ENCODE data around the gene GJD4.

Gene GJD4

DNA sequence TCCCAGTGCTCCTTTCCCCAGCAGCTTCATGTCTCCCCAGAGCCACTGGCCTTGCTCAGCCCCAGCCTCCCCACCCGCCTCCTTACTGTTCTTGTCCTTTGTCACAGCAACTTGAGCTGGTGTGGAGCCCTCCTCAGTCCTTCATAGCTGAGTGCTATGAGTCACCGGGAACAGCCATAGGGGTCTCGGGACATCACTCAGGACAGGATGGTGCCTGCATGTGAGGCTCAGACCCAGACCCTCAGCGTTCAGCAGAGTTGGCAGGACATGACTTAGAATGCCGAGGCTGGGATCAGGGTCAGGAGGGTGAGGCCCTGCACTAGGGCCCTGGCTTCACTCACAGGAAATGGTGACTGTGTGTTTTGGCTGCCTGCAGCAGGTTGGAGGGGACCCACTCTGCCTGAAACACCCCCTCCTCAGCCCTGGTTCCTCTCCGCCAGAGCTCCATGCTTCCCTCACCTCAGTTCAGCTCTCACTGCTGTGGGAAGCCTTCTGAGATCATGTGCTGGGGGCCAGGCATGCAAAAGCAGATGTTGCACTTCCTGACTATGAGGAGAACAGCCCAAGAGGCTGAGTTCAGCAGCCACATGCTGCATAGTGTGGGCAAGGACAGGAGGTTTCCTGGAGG, 40.7 kb upstream of the GJD4 start:
- no peak for DNase-seq (ENCODE audit: low read depth, low spot score)
- no peak for TF ChIP-seq ZNF274 (IDR thresholded peaks at IDR 0.05; ENCODE audit: low read depth, low read length)
- no peak for TF ChIP-seq SUZ12 (IDR thresholded peaks at IDR 0.05; ENCODE audit: extremely low read depth, insufficient read depth, insufficient read length)
- no peak for TF ChIP-seq YY1 (IDR thresholded peaks at IDR 0.05; ENCODE audit: insufficient read depth, insufficient read length)
- Histone ChIP-seq H3K27me3 (ENCODE audit: insufficient read depth, insufficient read length) (no peaks in the 10 kb centered on the region), H3K4me3 (ENCODE audit: insufficient read length, low read depth) (no peak overlapping the region), H3K9ac (ENCODE audit: insufficient read length, low read depth) (no peak overlapping the region), H3K9me3 (ENCODE audit: insufficient read depth, low read length) (no peaks in the 10 kb centered on the region), H3K36me3 (ENCODE audit: insufficient read depth, insufficient read length, low read length) (peaks cover 33% of the 10 kb centered on the region), H3K4me1 (ENCODE audit: insufficient read depth, insufficient read length) (peaks cover 3% of the 10 kb centered on the region)

DNA sequence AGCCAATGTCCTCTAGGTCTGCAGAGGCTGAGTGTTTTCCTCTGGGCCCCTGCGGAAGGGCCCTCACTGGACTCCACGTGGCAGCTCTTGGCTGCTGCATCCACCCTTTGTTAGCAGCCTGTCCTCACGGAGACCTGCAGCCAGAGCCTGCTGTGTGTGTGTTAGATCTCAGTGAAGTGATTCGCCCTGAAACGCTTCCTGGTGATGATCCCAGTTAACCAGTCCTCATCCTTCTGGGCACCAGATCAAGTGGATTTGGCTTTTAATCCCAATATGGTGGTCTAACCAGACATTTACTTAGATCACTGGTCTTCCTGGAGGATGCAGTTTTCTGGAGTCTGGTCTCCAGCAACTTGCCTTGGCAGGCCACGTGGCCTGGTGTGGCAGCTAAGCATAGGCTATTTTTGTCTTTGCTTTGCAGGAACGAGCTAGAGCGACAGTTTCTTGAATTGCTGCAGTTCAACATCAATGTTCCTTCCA, 39.5 kb upstream of the GJD4 start:
- Histone ChIP-seq H3K36me3 (ENCODE audit: insufficient read depth, insufficient read length, low read length) (peaks cover 31% of the 10 kb centered on the region), H3K4me1 (ENCODE audit: insufficient read depth, insufficient read length) (peaks cover 3% of the 10 kb centered on the region), H3K9ac (ENCODE audit: insufficient read length, low read depth) (no peak overlapping the region), H3K4me3 (ENCODE audit: insufficient read length, low read depth) (no peak overlapping the region), H3K9me3 (ENCODE audit: insufficient read depth, low read length) (no peaks in the 10 kb centered on the region), H3K27me3 (ENCODE audit: insufficient read depth, insufficient read length) (no peaks in the 10 kb centered on the region)
- TF ChIP-seq ZNF274 (IDR thresholded peaks at IDR 0.05; ENCODE audit: low read depth, low read length) (no peak), SUZ12 (IDR thresholded peaks at IDR 0.05; ENCODE audit: extremely low read depth, insufficient read depth, insufficient read length) (no peak), YY1 (IDR thresholded peaks at IDR 0.05; ENCODE audit: insufficient read depth, insufficient read length) (no peak)
- no peak for DNase-seq (ENCODE audit: low read depth, low spot score)

DNA sequence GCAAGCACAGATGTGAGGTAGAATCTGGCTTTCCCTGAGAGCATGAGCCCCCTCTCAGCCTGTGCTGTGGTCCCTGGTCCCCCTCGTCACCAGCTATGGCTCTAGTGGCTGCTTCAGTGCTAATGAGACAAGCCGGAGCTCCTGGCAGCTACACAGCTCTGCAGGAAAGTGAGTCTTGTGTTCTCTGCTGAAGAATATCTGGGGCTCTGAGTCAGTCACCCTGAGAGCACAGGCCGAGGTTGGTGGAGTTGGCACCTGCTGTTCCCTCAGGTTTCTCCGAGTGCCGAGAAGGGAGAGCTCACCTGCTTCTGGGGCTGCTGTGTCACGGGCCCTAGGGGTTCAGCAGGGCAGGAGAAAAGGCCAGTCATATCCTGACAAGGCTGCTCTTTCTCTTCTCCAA, 37.2 kb upstream of the GJD4 start:
- Histone ChIP-seq H3K9ac (ENCODE audit: insufficient read length, low read depth) (no peak overlapping the region), H3K4me1 (ENCODE audit: insufficient read depth, insufficient read length) (peaks cover 3% of the 10 kb centered on the region), H3K9me3 (ENCODE audit: insufficient read depth, low read length) (no peaks in the 10 kb centered on the region), H3K4me3 (ENCODE audit: insufficient read length, low read depth) (no peak overlapping the region), H3K36me3 (ENCODE audit: insufficient read depth, insufficient read length, low read length) (peaks cover 29% of the 10 kb centered on the region), H3K27me3 (ENCODE audit: insufficient read depth, insufficient read length) (no peaks in the 10 kb centered on the region)
- no peak for TF ChIP-seq SUZ12 (IDR thresholded peaks at IDR 0.05; ENCODE audit: extremely low read depth, insufficient read depth, insufficient read length)
- TF ChIP-seq ZNF274 (IDR thresholded peaks at IDR 0.05; ENCODE audit: low read depth, low read length): no peak
- no peak for TF ChIP-seq YY1 (IDR thresholded peaks at IDR 0.05; ENCODE audit: insufficient read depth, insufficient read length)
- DNase-seq (ENCODE audit: low read depth, low spot score): no peak

DNA sequence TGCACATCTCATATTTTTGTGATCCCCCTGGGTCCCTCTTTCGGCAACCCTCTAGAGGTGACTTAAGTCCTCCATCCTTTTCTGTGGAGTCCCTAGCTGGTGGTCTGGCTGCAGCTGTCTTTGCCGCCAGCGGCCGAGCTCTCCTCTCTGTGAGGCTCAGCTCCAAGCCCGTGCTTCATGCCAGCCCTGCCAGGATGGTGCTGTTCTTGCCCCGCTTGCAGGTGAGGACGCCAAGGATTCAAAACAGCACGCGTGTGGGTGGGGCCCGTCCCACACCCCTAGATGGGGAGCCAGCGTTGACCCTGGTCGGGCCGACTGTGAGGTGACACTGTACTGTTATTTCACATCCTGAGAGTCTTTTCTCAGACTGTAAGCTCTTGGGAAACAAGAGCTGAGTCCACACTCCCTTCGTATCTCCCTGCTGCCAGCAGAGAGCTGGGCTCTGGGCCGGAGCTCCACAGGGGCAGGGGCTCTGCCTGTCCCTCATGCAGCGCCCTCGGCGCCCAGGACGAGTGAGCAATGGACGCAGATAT, 36.6 kb upstream of the GJD4 start:
- Histone ChIP-seq H3K27me3 (ENCODE audit: insufficient read depth, insufficient read length) (no peaks in the 10 kb centered on the region), H3K9me3 (ENCODE audit: insufficient read depth, low read length) (no peaks in the 10 kb centered on the region), H3K4me1 (ENCODE audit: insufficient read depth, insufficient read length) (peaks cover 3% of the 10 kb centered on the region), H3K4me3 (ENCODE audit: insufficient read length, low read depth) (no peak overlapping the region), H3K36me3 (ENCODE audit: insufficient read depth, insufficient read length, low read length) (peaks cover 29% of the 10 kb centered on the region), H3K9ac (ENCODE audit: insufficient read length, low read depth) (no peak overlapping the region)
- no peak for DNase-seq (ENCODE audit: low read depth, low spot score)
- TF ChIP-seq YY1 (IDR thresholded peaks at IDR 0.05; ENCODE audit: insufficient read depth, insufficient read length) (no peak), ZNF274 (IDR thresholded peaks at IDR 0.05; ENCODE audit: low read depth, low read length) (no peak), SUZ12 (IDR thresholded peaks at IDR 0.05; ENCODE audit: extremely low read depth, insufficient read depth, insufficient read length) (no peak)

DNA sequence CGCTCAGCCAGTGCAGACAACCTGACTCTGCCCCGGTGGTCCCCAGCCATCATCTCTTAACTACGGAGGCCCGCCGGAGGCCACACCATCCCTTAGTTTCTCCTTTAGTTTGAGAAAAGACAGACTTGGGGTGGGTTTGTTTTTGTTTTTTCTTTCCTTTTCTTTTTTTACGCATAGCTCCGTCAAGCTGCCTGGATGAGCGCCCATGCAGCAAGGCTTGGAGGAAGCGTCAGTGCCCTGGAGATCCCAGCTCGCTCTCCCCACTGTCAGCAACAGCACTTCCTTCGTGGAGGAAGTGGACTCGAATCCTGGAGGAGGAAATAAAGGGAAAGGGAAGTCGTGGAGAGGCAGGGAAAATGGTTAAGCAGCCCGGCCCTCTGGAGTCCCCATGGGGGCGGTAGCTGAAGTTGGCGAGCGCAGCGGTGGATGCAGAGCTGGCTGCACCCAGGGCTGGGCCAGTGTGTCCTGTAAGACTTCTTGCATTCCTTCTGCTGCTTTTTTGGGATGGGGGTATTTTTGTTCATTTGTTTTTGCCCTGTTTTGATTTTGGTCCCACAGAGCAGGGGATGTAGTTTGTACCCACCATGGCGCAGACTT, 35.9 kb upstream of the GJD4 start:
- no peak overlapping the region for H3K9ac ChIP-seq (ENCODE audit: insufficient read length, low read depth)
- DNase-seq (ENCODE audit: low read depth, low spot score): no peak
- H3K27me3 ChIP-seq (ENCODE audit: insufficient read depth, insufficient read length): no peaks in the 10 kb centered on the region
- peaks cover 3% of the 10 kb centered on the region for H3K4me1 ChIP-seq (ENCODE audit: insufficient read depth, insufficient read length)
- TF ChIP-seq YY1 (IDR thresholded peaks at IDR 0.05; ENCODE audit: insufficient read depth, insufficient read length) (no peak), ZNF274 (IDR thresholded peaks at IDR 0.05; ENCODE audit: low read depth, low read length) (no peak), SUZ12 (IDR thresholded peaks at IDR 0.05; ENCODE audit: extremely low read depth, insufficient read depth, insufficient read length) (no peak)
- H3K9me3 ChIP-seq (ENCODE audit: insufficient read depth, low read length): no peaks in the 10 kb centered on the region
- H3K4me3 ChIP-seq (ENCODE audit: insufficient read length, low read depth): no peak overlapping the region
- peaks cover 29% of the 10 kb centered on the region for H3K36me3 ChIP-seq (ENCODE audit: insufficient read depth, insufficient read length, low read length)

DNA sequence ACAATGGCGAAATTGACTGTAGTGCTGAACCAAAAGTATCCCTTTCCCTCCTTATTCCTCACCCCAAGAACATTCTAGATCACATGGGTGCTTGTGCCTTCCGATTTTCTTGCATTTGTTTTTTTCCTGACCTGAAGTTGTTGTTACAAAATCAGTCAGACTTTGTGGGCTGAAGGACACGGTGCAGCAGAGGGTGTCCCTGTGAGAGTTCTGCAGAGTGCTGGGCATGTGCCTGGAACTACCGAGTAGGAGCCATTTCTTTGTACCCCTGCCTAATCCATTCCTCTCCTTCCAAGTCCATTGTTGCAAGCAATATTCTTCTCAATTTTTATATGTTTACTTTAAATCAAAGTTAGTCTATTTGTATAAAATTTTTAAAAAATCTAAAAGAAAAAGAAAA, 35.3 kb upstream of the GJD4 start:
- no peaks in the 10 kb centered on the region for H3K4me1 ChIP-seq (ENCODE audit: insufficient read depth, insufficient read length)
- H3K36me3 ChIP-seq (ENCODE audit: insufficient read depth, insufficient read length, low read length): peaks cover 29% of the 10 kb centered on the region
- H3K4me3 ChIP-seq (ENCODE audit: insufficient read length, low read depth): no peak overlapping the region
- no peak overlapping the region for H3K9ac ChIP-seq (ENCODE audit: insufficient read length, low read depth)
- TF ChIP-seq YY1 (IDR thresholded peaks at IDR 0.05; ENCODE audit: insufficient read depth, insufficient read length) (no peak), SUZ12 (IDR thresholded peaks at IDR 0.05; ENCODE audit: extremely low read depth, insufficient read depth, insufficient read length) (no peak), ZNF274 (IDR thresholded peaks at IDR 0.05; ENCODE audit: low read depth, low read length) (no peak)
- DNase-seq (ENCODE audit: low read depth, low spot score): no peak
- H3K27me3 ChIP-seq (ENCODE audit: insufficient read depth, insufficient read length): no peaks in the 10 kb centered on the region
- no peaks in the 10 kb centered on the region for H3K9me3 ChIP-seq (ENCODE audit: insufficient read depth, low read length)

DNA sequence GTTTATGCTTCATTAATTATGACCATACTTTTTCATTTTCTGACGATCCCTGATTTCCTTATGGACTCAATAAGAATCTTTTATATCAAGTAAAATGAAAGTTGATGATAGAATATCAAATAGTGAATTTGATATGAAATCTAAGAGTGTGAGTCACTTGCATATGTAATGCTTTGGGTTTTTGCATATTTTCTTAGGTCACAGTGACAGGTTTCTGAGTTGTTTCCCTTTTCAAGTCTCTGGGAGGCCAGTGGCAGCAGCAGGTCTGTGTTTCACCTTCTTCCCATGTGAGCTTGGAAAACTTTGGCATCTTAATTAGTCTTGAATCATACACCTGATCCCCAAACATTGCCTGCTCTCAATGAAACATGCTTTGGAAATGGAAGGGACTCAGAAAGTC, 34.7 kb upstream of the GJD4 start:
- H3K36me3 ChIP-seq (ENCODE audit: insufficient read depth, insufficient read length, low read length): peaks cover 29% of the 10 kb centered on the region
- no peak overlapping the region for H3K9ac ChIP-seq (ENCODE audit: insufficient read length, low read depth)
- H3K9me3 ChIP-seq (ENCODE audit: insufficient read depth, low read length): no peaks in the 10 kb centered on the region
- no peaks in the 10 kb centered on the region for H3K27me3 ChIP-seq (ENCODE audit: insufficient read depth, insufficient read length)
- no peak for DNase-seq (ENCODE audit: low read depth, low spot score)
- TF ChIP-seq ZNF274 (IDR thresholded peaks at IDR 0.05; ENCODE audit: low read depth, low read length): no peak
- no peak for TF ChIP-seq SUZ12 (IDR thresholded peaks at IDR 0.05; ENCODE audit: extremely low read depth, insufficient read depth, insufficient read length)
- TF ChIP-seq YY1 (IDR thresholded peaks at IDR 0.05; ENCODE audit: insufficient read depth, insufficient read length): no peak
- H3K4me3 ChIP-seq (ENCODE audit: insufficient read length, low read depth): no peak overlapping the region
- H3K4me1 ChIP-seq (ENCODE audit: insufficient read depth, insufficient read length): no peaks in the 10 kb centered on the region
